ENCODE results near the gene FADS2.
A peak's percentile ranks its signal among the peaks of the same experiment; 100 is the strongest.

The FADS2 gene

GRCh38 chr11:61826930-61827570 lies 1.1 kb upstream of the FADS2 start:
- no peaks in the 10 kb centered on the region for H3F3A ChIP-seq (ENCODE audit: insufficient read depth, low read length)
- TF ChIP-seq, protein P1, sequence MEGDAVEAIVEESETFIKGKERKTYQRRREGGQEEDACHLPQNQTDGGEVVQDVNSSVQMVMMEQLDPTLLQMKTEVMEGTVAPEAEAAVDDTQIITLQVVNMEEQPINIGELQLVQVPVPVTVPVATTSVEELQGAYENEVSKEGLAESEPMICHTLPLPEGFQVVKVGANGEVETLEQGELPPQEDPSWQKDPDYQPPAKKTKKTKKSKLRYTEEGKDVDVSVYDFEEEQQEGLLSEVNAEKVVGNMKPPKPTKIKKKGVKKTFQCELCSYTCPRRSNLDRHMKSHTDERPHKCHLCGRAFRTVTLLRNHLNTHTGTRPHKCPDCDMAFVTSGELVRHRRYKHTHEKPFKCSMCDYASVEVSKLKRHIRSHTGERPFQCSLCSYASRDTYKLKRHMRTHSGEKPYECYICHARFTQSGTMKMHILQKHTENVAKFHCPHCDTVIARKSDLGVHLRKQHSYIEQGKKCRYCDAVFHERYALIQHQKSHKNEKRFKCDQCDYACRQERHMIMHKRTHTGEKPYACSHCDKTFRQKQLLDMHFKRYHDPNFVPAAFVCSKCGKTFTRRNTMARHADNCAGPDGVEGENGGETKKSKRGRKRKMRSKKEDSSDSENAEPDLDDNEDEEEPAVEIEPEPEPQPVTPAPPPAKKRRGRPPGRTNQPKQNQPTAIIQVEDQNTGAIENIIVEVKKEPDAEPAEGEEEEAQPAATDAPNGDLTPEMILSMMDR (IDR thresholded peaks at IDR 0.05; ENCODE audit: low read length): no peak
- TF ChIP-seq EZH2phosphoT487 (IDR thresholded peaks at IDR 0.05; ENCODE audit: low read length) (no peak), EZH2 (optimal IDR thresholded peaks at IDR 0.05; ENCODE audit: low read depth, low read length) (no peak)
- no peaks in the 10 kb centered on the region for H3K9me3 ChIP-seq (replicated peaks; ENCODE audit: insufficient read depth, low read length)
- H3K79me2 ChIP-seq (ENCODE audit: low read length): no peaks in the 10 kb centered on the region
- no peak for DNase-seq
- no peak overlapping the region for H3K4me3 ChIP-seq (ENCODE audit: low read length)
- no peaks in the 10 kb centered on the region for H3K36me3 ChIP-seq (replicated peaks; ENCODE audit: insufficient read depth, low read length)
- peaks cover 41% of the 10 kb centered on the region for H3K27me3 ChIP-seq (replicated peaks; ENCODE audit: insufficient read depth, low read length)
- no peaks in the 10 kb centered on the region for H3K9me2 ChIP-seq (replicated peaks; ENCODE audit: insufficient read depth, low read length)
- H2AFZ ChIP-seq (ENCODE audit: low read length): no peak overlapping the region
- H4K20me1 ChIP-seq (ENCODE audit: insufficient read depth, low read length): no peaks in the 10 kb centered on the region
- 0 out of 2 replicates have a peak, but pooled peaks cover 3% of the 10 kb centered on the region for H3K4me1 ChIP-seq (ENCODE audit: low read length)
- no peak overlapping the region for H3K27ac ChIP-seq (ENCODE audit: low read length)
- H3K9ac ChIP-seq (ENCODE audit: low read length): no peak overlapping the region
- no peak overlapping the region for H3K4me2 ChIP-seq (ENCODE audit: low read depth, low read length)

DNA sequence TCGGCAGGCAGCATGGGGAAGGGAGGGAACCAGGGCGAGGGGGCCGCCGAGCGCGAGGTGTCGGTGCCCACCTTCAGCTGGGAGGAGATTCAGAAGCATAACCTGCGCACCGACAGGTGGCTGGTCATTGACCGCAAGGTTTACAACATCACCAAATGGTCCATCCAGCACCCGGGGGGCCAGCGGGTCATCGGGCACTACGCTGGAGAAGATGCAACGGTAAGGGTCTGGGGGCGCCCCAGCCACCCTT lies 204 bp downstream of the FADS2 start:
- H3K36me3 ChIP-seq (replicated peaks; ENCODE audit: insufficient read depth, low read length): no peaks in the 10 kb centered on the region

DNA sequence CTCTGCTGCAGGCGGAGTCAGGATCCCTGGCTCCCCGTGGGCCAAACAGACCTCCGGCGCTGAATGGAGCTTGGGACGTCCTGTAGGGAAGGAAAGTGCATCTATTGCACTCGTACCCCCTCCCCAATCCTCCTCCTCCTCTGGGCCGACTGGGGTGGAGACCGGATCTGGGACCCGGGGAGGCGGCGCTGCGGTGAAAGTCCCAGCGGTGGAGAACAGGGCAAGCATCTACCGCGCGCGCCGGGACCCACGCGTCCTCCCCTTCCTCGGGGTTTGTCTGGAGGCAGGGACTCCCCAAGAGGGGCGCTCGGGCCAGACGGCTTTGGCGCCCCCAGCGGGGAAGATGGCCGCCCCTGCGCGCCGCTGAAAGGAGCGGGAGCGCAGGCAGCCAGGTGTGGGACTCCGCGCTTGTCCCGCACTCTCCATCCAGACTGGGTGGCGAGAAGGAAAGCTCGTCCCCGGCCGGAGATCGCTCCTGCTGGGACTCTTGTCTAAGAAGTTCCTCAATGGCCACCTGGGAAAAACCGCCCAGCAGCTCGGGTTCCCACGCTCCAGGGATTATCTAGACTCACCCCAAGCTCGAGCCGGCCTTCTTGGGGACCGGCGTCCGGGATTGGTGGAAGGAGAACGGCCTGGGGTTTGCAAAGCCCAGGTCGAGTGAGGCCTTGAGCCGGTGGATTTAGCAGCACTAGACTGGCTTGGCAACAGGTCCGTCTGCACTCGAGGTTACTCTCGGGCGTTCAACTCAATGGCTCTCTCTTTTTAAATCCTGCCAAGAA lies 718 bp downstream of the FADS2 start:
- H3F3A ChIP-seq (ENCODE audit: insufficient read depth, low read length): no peaks in the 10 kb centered on the region
- no peak overlapping the region for H3K9ac ChIP-seq (ENCODE audit: low read length)
- no peaks in the 10 kb centered on the region for H3K36me3 ChIP-seq (replicated peaks; ENCODE audit: insufficient read depth, low read length)
- H3K27ac ChIP-seq (ENCODE audit: low read length): no peak overlapping the region
- no peaks in the 10 kb centered on the region for H3K9me3 ChIP-seq (replicated peaks; ENCODE audit: insufficient read depth, low read length)
- TF ChIP-seq EZH2phosphoT487 (IDR thresholded peaks at IDR 0.05; ENCODE audit: low read length) (no peak), EZH2 (optimal IDR thresholded peaks at IDR 0.05; ENCODE audit: low read depth, low read length) (no peak)
- TF ChIP-seq, protein P1 (IDR thresholded peaks at IDR 0.05; ENCODE audit: low read length): peak; percentile 26
- no peak for DNase-seq
- no peaks in the 10 kb centered on the region for H4K20me1 ChIP-seq (ENCODE audit: insufficient read depth, low read length)
- peak overlapping the region; percentile 27 for H2AFZ ChIP-seq (ENCODE audit: low read length)
- peak overlapping the region; percentile 67 for H3K4me2 ChIP-seq (ENCODE audit: low read depth, low read length)
- peak overlapping the region; percentile 35 for H3K4me3 ChIP-seq (ENCODE audit: low read length)
- H3K79me2 ChIP-seq (ENCODE audit: low read length): no peaks in the 10 kb centered on the region
- H3K27me3 ChIP-seq (replicated peaks; ENCODE audit: insufficient read depth, low read length): peaks cover 41% of the 10 kb centered on the region
- no peaks in the 10 kb centered on the region for H3K9me2 ChIP-seq (replicated peaks; ENCODE audit: insufficient read depth, low read length)
- H3K4me1 ChIP-seq (ENCODE audit: low read length): 0 out of 2 replicates have a peak, but pooled peaks cover 9% of the 10 kb centered on the region

More for the DNA sequence above, 204 bp downstream of the FADS2 start:
- H3K27me3 ChIP-seq (replicated peaks; ENCODE audit: insufficient read depth, low read length): peaks cover 41% of the 10 kb centered on the region
- no peak overlapping the region for H3K27ac ChIP-seq (ENCODE audit: low read length)
- H3K9me2 ChIP-seq (replicated peaks; ENCODE audit: insufficient read depth, low read length): no peaks in the 10 kb centered on the region
- peak overlapping the region; percentile 12; the same call in 1 of the 2 replicates for H2AFZ ChIP-seq (ENCODE audit: low read length)
- DNase-seq: no peak
- H3K79me2 ChIP-seq (ENCODE audit: low read length): no peaks in the 10 kb centered on the region
- H3K4me2 ChIP-seq (ENCODE audit: low read depth, low read length): peak overlapping the region; percentile 67
- no peaks in the 10 kb centered on the region for H3K9me3 ChIP-seq (replicated peaks; ENCODE audit: insufficient read depth, low read length)
- TF ChIP-seq, protein P1 (IDR thresholded peaks at IDR 0.05; ENCODE audit: low read length): no peak
- no peak for TF ChIP-seq EZH2phosphoT487 (IDR thresholded peaks at IDR 0.05; ENCODE audit: low read length)
- TF ChIP-seq EZH2 (optimal IDR thresholded peaks at IDR 0.05; ENCODE audit: low read depth, low read length): no peak
- H4K20me1 ChIP-seq (ENCODE audit: insufficient read depth, low read length): no peaks in the 10 kb centered on the region
- 0 out of 2 replicates have a peak, but pooled peaks cover 9% of the 10 kb centered on the region for H3K4me1 ChIP-seq (ENCODE audit: low read length)
- no peaks in the 10 kb centered on the region for H3F3A ChIP-seq (ENCODE audit: insufficient read depth, low read length)
- H3K4me3 ChIP-seq (ENCODE audit: low read length): peak overlapping the region; percentile 35
- no peak overlapping the region for H3K9ac ChIP-seq (ENCODE audit: low read length)
